IPS-NIHi11 (cell line): ENCODE results near the gene PRICKLE3.
"Not testable (repeated sequence)": the region's sequence is repeated elsewhere in the genome, so short reads cannot be mapped to it uniquely, and the experiment has no call there.

ENCODE experiments used
- DNase-seq: peaks from one replicate; pipeline ENCODE4 v3.0.0; 2012; ENCODE audit warnings: mixed read lengths, low spot score

Gene PRICKLE3

GRCh38 chrX:49179358-49179757, 6.8 kb downstream of the PRICKLE3 start:
- no peak for DNase-seq

GRCh38 chrX:49178537-49178936, 7.6 kb downstream of the PRICKLE3 start:
- no peak for DNase-seq

- no peak for DNase-seq
Measured at GRCh38 chrX:49177873-49178480, 8.2 kb downstream of the PRICKLE3 start.

- no peak for DNase-seq
Measured at GRCh38 chrX:49177338-49177833, 8.8 kb downstream of the PRICKLE3 start.

GRCh38 chrX:49176421-49177326, 9.5 kb downstream of the PRICKLE3 start:
- no peak for DNase-seq

- DNase-seq, result no peak
Measured at GRCh38 chrX:49175435-49176274, 10.5 kb downstream of the PRICKLE3 start.

GRCh38 chrX:49174723-49175122, 11.4 kb downstream of the PRICKLE3 start:
- no peak for DNase-seq

GRCh38 chrX:49173544-49173943, 12.6 kb downstream of the PRICKLE3 start:
- DNase-seq, result not testable (repeated sequence)

- DNase-seq, result no peak
Measured at GRCh38 chrX:49172280-49172780, 13.8 kb downstream of the PRICKLE3 start.

- DNase-seq, result no peak
Measured at GRCh38 chrX:49171752-49172279, 14.4 kb downstream of the PRICKLE3 start, which contains the start of gene PLP2. TSS of gene PLP2 (plus strand) at chrX:49171898. CDS start at chrX:49172001, 103 bp downstream.

GRCh38 chrX:49167740-49168108, 18.4 kb downstream of the PRICKLE3 start:
- no peak for DNase-seq

GRCh38 chrX:49166914-49167739, 19.0 kb downstream of the PRICKLE3 start:
- no peak for DNase-seq

GRCh38 chrX:49165901-49166881, 20.0 kb downstream of the PRICKLE3 start:
- peak; percentile 55 for DNase-seq

- no peak for DNase-seq
Measured at GRCh38 chrX:49164589-49165360, 21.4 kb downstream of the PRICKLE3 start.

GRCh38 chrX:49163555-49164419, 22.4 kb downstream of the PRICKLE3 start:
- peak; percentile 68 for DNase-seq

GRCh38 chrX:49162620-49163019, 23.6 kb downstream of the PRICKLE3 start, which contains the start of gene MAGIX:
TSS of gene MAGIX (plus strand) at chrX:49162758. CDS start at chrX:49162890, 132 bp downstream.
- no peak for DNase-seq

- DNase-seq, result no peak
Measured at GRCh38 chrX:49161632-49162031, 24.5 kb downstream of the PRICKLE3 start.

- no peak for DNase-seq
Measured at GRCh38 chrX:49160908-49161307, 25.3 kb downstream of the PRICKLE3 start.
